A673 (cell line): ENCODE measurements around the gene FAM200C. TPM values are rescaled to one million over a fixed set of nuclear protein-coding genes. Genes with fewer than 3 reads are reported as not detected.

ENCODE experiments used
- BruUV-seq: library from RNA; stranded (reverse); fragments of 400-500 nt; replicated peaks from 2 replicates; lab custom pipeline; 2021; lab: Mats Ljungman, UMichigan
- CTCF ChIA-PET: fragments of 300-600 bp; sonication (Branson Sonifier 250); formaldehyde crosslinking; loops from one replicate; lab custom pipeline; 2022; ENCODE audit warnings: antibody characterized with exemption; lab: Charles Lee
- POLR2A ChIA-PET: fragments of 300-600 bp; sonication (Branson Sonifier 250); formaldehyde crosslinking; loops from one replicate; lab custom pipeline; 2022; ENCODE audit warnings: antibody characterized with exemption; ENCODE audit not compliant: low non-redundant PET; lab: Charles Lee
- DNase-seq: peaks from one replicate; pipeline ENCODE4 v3.0.0-alpha.2; 2015; ENCODE audit warnings: low spot score
- H3K27ac ChIP-seq: fragments of 200-600 bp; sonication (generic); 2 replicates; pipeline ENCODE4 v1.5.1; 2016; ENCODE audit warnings: mixed run types, low read depth, mild to moderate bottlenecking, mixed read lengths, antibody characterized with exemption, low read length; ENCODE audit not compliant: poor library complexity, severe bottlenecking
- H3K27me3 ChIP-seq: fragments of 200-600 bp; sonication (generic); replicated peaks from 2 replicates; pipeline ENCODE4 v1.6.1; 2017; ENCODE audit warnings: mixed run types, low read depth, mild to moderate bottlenecking, mixed read lengths, antibody characterized with exemption, low read length; ENCODE audit not compliant: insufficient read depth, poor library complexity
- H3K36me3 ChIP-seq: fragments of 200-600 bp; sonication (generic); 2 replicates; pipeline ENCODE4 v1.6.1; 2016; ENCODE audit warnings: mixed run types, mild to moderate bottlenecking, mixed read lengths, antibody characterized with exemption, low read length; ENCODE audit not compliant: insufficient read depth, poor library complexity, severe bottlenecking
- H3K4me1 ChIP-seq: fragments of 200-600 bp; sonication (generic); 2 replicates; pipeline ENCODE4 v1.6.1; 2017; ENCODE audit warnings: mixed run types, mild to moderate bottlenecking, mixed read lengths, antibody characterized with exemption, low read length; ENCODE audit not compliant: insufficient read depth, poor library complexity, severe bottlenecking
- H3K4me3 ChIP-seq: fragments of 200-600 bp; sonication (generic); 2 replicates; pipeline ENCODE4 v1.5.1; 2016; ENCODE audit warnings: low read depth, mixed run types, mild to moderate bottlenecking, mixed read lengths, low read length; ENCODE audit not compliant: poor library complexity, severe bottlenecking
- H3K9me3 ChIP-seq: fragments of 200-600 bp; sonication (generic); 2 replicates; pipeline ENCODE4 v1.6.1; 2016; ENCODE audit warnings: mixed run types, low read depth, mild to moderate bottlenecking, mixed read lengths, antibody characterized with exemption, low read length; ENCODE audit not compliant: poor library complexity, severe bottlenecking
- CTCF ChIP-seq: fragments of 300-800, 200-600 bp; sonication (generic); conservative IDR thresholded peaks from 2 replicates; pipeline ENCODE4 v1.5.1; 2017; ENCODE audit warnings: low read depth, mild to moderate bottlenecking, antibody characterized with exemption, low read length, moderate library complexity, mixed read lengths
- EZH2 ChIP-seq: fragments of 200-600 bp; sonication (generic); IDR thresholded peaks from 2 replicates; pipeline ENCODE4 v1.6.1; 2017; ENCODE audit warnings: borderline replicate concordance, low read depth, mild to moderate bottlenecking, mixed read lengths, antibody characterized with exemption, low read length; ENCODE audit not compliant: poor library complexity, severe bottlenecking
- intact Hi-C: fragments of 100-400 bp; cut with micrococcal nuclease; formaldehyde crosslinking; loops from one replicate; pipeline ENCODE4 v1.10.0; 2022; ENCODE audit not compliant: unreplicated experiment
- total RNA-seq: library from RNA; stranded (reverse); gene quantifications from 2 replicates; pipeline ENCODE4 v1.2.3, GENCODE V29; 2021

FAM200C gene
- total RNA-seq, 1 experiment from 2014 or later: 6.3 TPM

DNA sequence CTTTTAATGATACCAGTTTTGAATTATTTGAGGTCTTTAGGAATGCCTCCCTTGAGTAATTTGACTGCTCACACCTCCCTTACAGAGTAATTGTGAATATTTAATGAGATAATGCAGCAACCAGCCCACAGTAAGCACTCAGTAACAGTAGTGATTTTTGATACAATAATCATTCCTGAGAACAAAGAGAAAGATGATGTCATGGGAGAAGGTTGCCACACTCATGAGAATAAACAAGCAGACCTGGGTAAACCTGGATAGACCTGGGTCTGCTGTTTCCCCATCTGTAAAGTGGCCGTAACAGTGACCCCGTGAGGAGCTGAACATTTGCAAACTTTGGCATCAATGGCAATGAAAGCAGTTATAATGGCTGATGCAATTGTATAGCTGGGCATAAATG lies 33.6 kb downstream of the FAM200C start:
- POLR2A ChIA-PET: no interaction called here
- BruUV-seq: no TSS peak

DNA sequence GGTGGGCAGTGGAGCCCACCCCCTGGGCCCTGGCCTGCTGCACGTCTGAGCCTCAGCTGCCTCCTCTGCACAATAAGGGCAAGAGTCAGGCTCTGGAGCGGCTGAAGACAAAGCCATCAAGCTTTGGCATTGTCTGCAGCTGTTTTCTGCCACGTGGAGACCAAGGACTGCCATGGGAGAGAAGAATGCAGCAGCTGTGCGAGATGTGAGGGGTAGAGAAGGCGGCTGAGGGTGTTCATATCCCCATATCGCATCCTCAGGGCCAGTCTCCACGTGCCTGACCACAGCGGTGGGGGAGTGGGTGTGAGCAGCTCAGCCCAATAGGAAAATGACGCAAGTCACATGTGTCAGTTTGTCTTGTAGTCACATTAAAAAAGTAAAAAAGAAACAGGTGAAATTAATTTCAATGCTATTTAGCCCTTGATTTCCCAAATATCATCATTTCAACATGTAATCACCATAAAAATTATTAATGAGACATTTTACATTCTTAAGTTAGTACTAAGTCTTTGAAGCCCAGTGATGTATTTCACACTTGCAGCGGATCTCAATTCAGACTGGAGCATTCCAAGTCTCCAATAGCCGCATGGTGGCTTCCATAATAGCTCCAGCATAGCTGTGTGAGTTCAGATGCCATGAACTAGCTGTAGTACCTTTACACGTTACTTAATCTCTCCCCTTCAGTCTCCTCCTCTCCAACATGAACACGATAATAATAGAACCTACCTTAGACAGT lies 36.0 kb downstream of the FAM200C start:
- intact Hi-C loops: no loop called here
- Histone ChIP-seq H3K27ac (no peak overlapping the region), H3K4me3 (no peak overlapping the region), H3K36me3 (no peaks in the 10 kb centered on the region), H3K4me1 (no peaks in the 10 kb centered on the region), H3K9me3 (no peaks in the 10 kb centered on the region), H3K27me3 (no peaks in the 10 kb centered on the region)
- no peak for DNase-seq
- ChIA-PET CTCF (no interaction called here), POLR2A (no interaction called here)
- BruUV-seq: no TSS peak
- TF ChIP-seq EZH2 (no peak), CTCF (no peak)

More for the DNA sequence above, 33.6 kb downstream of the FAM200C start:
- no peaks in the 10 kb centered on the region for H3K36me3 ChIP-seq
- CTCF ChIA-PET: no interaction called here
- H3K27me3 ChIP-seq: peaks cover 11% of the 10 kb centered on the region
- intact Hi-C loops: no loop called here
- no peak overlapping the region for H3K27ac ChIP-seq
- H3K4me3 ChIP-seq: no peak overlapping the region
- DNase-seq: no peak
- no peaks in the 10 kb centered on the region for H3K4me1 ChIP-seq
- H3K9me3 ChIP-seq: no peaks in the 10 kb centered on the region
- TF ChIP-seq EZH2 (no peak), CTCF (no peak)

DNA sequence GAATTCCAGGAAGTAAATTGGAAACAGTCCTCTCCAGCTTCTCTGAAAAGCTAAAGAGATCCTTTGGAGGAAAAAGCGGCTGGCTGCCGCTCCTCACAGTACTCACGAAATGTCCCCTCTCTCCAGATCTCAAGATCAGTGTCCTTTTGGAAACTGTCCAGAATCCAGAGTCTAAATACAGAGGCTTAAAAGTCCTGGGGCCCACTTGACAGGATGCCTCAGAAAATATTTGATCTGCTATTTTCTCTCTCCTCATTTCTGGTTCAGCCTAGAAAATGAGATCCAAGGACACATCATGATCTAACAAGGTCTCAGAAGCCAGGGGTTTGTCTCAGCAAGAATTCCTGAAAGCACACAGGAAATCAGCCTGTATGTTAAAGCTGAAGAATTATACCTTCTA lies 36.6 kb downstream of the FAM200C start:
- no peak overlapping the region for H3K27ac ChIP-seq
- H3K9me3 ChIP-seq: no peaks in the 10 kb centered on the region
- CTCF ChIA-PET: no interaction called here
- no peaks in the 10 kb centered on the region for H3K4me1 ChIP-seq
- H3K36me3 ChIP-seq: no peaks in the 10 kb centered on the region
- no TSS peak for BruUV-seq
- DNase-seq: no peak
- H3K27me3 ChIP-seq: no peaks in the 10 kb centered on the region
- TF ChIP-seq CTCF (no peak), EZH2 (no peak)
- H3K4me3 ChIP-seq: no peak overlapping the region
- POLR2A ChIA-PET: no interaction called here
- intact Hi-C loops: no loop called here
